GM13976 (cell line): ENCODE data around the gene RAB26.

ENCODE experiments used
- DNase-seq: peaks from one replicate; pipeline ENCODE4 v3.0.0; 2012; ENCODE audit warnings: low spot score
- CTCF ChIP-seq: IDR thresholded peaks from 2 replicates; pipeline ENCODE4 v1.5.1; 2012; ENCODE audit warnings: borderline replicate concordance, mild to moderate bottlenecking; ENCODE audit not compliant: insufficient read depth; ENCODE audit errors: extremely low read depth, missing control alignments, control extremely low read depth
- in situ Hi-C: fragments of 300-500 bp; cut with MboI; formaldehyde crosslinking; loops from one replicate; pipeline ENCODE4 v1.12.0; 2022; ENCODE audit warnings: low sequenced_read_pairs, mixed read lengths, inconsistent platforms; ENCODE audit not compliant: unreplicated experiment

The RAB26 gene

DNA sequence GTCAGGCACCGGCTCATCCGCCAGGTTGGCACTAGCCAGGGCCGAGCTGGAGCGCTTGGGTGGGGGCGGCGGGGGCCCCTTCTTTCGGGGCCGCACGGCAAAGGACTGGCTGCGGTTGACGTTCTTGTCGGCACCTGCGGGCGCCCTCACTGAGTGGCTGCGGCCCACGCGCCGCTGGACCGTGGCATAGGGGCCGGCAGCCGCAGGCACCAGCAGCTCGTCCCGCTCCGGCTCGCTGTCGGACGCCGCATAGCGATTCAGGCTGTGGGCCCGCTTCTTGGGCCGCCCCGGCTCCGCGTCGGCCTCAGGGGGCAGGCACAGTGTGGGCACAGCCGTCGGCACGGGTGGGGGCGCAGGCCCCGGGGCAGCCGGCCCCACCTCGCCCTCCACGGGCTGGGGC is 32.0 kb downstream of the RAB26 start:
- TF ChIP-seq CTCF = no peak
- in situ Hi-C loops = no loop called here
- no peak for DNase-seq

- in situ Hi-C loops = no loop called here
- DNase-seq = no peak
Measured at GRCh38 chr16:2180962-2181923, 32.8 kb downstream of the RAB26 start.

DNA sequence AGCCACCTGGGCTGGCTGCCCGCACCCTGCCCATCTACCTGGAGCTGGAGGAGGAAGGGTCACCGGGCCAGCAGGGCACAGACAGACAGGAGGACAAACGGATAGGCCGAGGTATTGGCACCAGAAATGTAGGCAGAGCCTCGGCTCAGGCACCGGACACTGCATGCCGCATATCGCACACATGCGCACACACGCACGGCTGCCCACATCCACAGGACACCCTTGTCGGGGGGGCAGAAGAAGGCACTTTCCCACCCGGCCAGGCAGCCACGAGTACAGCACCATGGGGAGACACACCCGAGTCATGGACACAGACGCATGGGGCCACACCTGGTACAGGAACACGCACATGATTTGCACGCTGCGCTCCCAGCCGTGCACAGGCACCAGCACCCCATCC is 33.5 kb downstream of the RAB26 start:
- in situ Hi-C loops = no loop called here
- TF ChIP-seq CTCF = no peak

More at GRCh38 chr16:2180962-2181923, 32.8 kb downstream of the RAB26 start:
- TF ChIP-seq CTCF = no peak

DNA sequence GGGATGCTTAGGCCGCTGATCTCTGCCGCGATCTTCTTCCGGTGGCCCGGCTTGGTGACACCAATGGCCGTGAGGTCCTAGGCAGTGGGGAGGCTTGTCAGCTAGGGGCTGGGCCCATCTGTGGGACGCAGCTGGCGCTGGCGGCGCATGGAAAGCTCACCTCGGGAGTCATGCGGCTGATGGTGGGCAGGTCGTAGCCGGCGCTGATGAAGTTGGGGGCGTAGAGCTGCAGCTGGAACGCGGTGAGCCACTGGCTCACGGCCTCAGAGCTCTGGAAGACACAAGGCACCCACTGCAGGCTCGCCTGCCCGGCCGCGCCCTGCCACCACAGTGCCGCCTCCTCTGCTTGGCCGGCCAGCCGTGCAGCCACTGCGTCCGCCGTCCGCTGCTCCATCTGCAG is 35.2 kb downstream of the RAB26 start:
- in situ Hi-C loops = no loop called here
- no peak for TF ChIP-seq CTCF
- DNase-seq = no peak

More for the DNA sequence above, 33.5 kb downstream of the RAB26 start:
- DNase-seq = no peak

DNA sequence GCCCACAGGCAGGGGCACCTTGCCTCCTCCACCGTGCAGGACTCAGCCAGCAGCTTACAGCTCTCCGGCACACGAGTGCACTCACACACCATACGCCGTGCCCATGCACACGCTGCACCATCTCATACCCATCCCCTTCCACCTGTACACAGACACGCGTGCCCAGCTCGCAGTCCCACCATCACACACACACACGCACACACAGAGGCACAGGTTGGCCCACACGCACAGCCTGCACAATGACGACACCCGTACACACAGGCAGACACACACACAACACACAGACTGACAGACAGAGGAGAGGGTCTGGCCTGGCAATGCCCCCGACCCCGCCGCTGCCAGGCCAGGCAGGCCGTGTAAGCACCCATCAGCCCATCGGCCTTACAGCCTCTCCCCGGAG is 35.9 kb downstream of the RAB26 start:
- no peak for TF ChIP-seq CTCF
- DNase-seq = no peak
- in situ Hi-C loops = no loop called here

DNA sequence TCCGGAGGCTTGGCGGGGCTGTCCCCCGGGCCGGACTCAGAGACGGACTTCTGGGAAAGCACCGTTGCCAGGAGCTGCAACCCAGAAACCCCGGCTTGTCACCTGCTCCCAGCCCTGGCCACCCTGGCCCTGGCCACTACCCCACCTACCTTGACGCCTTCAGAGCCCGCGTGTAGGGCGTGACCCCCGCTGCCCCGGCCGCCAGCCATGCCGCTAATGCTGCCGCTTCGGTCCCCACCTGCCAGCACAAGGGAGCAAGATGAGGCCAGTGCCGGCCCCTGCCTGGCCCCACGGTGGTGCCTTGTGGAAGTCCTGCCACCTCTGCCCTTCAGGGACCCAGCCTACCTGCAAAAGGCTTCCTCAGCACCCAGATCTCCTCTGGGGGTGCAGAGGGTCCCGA is 36.5 kb downstream of the RAB26 start:
- no peak for DNase-seq
- TF ChIP-seq CTCF = no peak
- in situ Hi-C loops = no loop called here

- in situ Hi-C loops = no loop called here
- no peak for TF ChIP-seq CTCF
- no peak for DNase-seq
Measured at GRCh38 chr16:2186064-2186463, 37.6 kb downstream of the RAB26 start.
